ENCODE data around the gene NUPR1. TPM values are rescaled to one million over a fixed set of nuclear protein-coding genes. Genes with fewer than 3 reads are reported as not detected.

The NUPR1 gene
- polyA plus RNA-seq, 1 of the 3 experiments (the other 2 are of a cell fraction), result 0.61 TPM

DNA sequence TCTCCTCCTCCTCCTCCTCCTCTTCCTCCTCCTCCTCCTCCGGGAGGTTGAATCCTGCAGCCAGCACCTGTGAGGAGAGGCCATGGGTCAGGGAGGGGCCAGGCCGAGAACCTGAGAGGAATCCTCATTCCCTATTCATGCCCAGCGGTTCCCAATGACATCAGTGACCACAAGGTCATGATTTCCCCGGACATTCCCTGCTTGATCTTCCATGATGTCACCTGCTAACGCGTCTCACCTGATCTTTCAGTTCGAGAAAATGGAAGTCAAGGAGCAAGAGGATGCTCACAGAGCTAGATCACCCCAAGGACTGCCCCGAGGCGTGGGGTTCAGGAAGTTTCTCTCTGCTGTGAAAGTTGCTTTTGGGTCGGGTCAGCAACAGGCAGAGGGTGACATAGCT is 38.9 kb downstream of the NUPR1 start:
- no peaks in the 10 kb centered on the region for H3K79me2 ChIP-seq (ENCODE audit: insufficient read depth)
- H3F3A ChIP-seq (replicated peaks; ENCODE audit: insufficient read depth), result no peaks in the 10 kb centered on the region
- no peak for TF ChIP-seq ELF1 (IDR thresholded peaks at IDR 0.05)
- no peak for TF ChIP-seq POLR2AphosphoS5 (IDR thresholded peaks at IDR 0.05; ENCODE audit: low read depth, low read length)
- TF ChIP-seq NFIC (IDR thresholded peaks at IDR 0.05; ENCODE audit: borderline replicate concordance), result no peak
- no peak for TF ChIP-seq MXI1 (IDR thresholded peaks at IDR 0.05; ENCODE audit: low read depth, low read length)
- TF ChIP-seq, protein P1, sequence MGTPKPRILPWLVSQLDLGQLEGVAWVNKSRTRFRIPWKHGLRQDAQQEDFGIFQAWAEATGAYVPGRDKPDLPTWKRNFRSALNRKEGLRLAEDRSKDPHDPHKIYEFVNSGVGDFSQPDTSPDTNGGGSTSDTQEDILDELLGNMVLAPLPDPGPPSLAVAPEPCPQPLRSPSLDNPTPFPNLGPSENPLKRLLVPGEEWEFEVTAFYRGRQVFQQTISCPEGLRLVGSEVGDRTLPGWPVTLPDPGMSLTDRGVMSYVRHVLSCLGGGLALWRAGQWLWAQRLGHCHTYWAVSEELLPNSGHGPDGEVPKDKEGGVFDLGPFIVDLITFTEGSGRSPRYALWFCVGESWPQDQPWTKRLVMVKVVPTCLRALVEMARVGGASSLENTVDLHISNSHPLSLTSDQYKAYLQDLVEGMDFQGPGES (IDR thresholded peaks at IDR 0.05; ENCODE audit: low read depth, low read length), result no peak
- TF ChIP-seq EZH2phosphoT487 (IDR thresholded peaks at IDR 0.05; ENCODE audit: borderline replicate concordance, low read depth), result no peak
- TF ChIP-seq RCOR1 (IDR thresholded peaks at IDR 0.05; ENCODE audit: low read length), result no peak
- TF ChIP-seq EP300 (IDR thresholded peaks at IDR 0.05; ENCODE audit: borderline replicate concordance in 1 of 2, low read depth in 1 of 2, low read length in 1 of 2), result no peak
- TF ChIP-seq, protein P2, sequence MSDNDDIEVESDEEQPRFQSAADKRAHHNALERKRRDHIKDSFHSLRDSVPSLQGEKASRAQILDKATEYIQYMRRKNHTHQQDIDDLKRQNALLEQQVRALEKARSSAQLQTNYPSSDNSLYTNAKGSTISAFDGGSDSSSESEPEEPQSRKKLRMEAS (IDR thresholded peaks at IDR 0.05; ENCODE audit: low read depth), result no peak
- TF ChIP-seq RXRA (IDR thresholded peaks at IDR 0.05; ENCODE audit: borderline replicate concordance, low read depth), result no peak
- TF ChIP-seq JUND (IDR thresholded peaks at IDR 0.05), result no peak
- TF ChIP-seq TCF12 (IDR thresholded peaks at IDR 0.05), result no peak
- TF ChIP-seq, protein P3, sequence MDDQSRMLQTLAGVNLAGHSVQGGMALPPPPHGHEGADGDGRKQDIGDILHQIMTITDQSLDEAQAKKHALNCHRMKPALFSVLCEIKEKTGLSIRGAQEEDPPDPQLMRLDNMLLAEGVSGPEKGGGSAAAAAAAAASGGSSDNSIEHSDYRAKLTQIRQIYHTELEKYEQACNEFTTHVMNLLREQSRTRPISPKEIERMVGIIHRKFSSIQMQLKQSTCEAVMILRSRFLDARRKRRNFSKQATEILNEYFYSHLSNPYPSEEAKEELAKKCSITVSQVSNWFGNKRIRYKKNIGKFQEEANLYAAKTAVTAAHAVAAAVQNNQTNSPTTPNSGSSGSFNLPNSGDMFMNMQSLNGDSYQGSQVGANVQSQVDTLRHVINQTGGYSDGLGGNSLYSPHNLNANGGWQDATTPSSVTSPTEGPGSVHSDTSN (IDR thresholded peaks at IDR 0.05), result no peak
- TF ChIP-seq, protein P4, sequence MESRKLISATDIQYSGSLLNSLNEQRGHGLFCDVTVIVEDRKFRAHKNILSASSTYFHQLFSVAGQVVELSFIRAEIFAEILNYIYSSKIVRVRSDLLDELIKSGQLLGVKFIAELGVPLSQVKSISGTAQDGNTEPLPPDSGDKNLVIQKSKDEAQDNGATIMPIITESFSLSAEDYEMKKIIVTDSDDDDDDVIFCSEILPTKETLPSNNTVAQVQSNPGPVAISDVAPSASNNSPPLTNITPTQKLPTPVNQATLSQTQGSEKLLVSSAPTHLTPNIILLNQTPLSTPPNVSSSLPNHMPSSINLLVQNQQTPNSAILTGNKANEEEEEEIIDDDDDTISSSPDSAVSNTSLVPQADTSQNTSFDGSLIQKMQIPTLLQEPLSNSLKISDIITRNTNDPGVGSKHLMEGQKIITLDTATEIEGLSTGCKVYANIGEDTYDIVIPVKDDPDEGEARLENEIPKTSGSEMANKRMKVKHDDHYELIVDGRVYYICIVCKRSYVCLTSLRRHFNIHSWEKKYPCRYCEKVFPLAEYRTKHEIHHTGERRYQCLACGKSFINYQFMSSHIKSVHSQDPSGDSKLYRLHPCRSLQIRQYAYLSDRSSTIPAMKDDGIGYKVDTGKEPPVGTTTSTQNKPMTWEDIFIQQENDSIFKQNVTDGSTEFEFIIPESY (IDR thresholded peaks at IDR 0.05; ENCODE audit: borderline replicate concordance, low read depth), result no peak
- no peaks in the 10 kb centered on the region for H3K9me2 ChIP-seq
- H2AFZ ChIP-seq (ENCODE audit: low read depth), result no peak overlapping the region
- H3K9me3 ChIP-seq, result no peaks in the 10 kb centered on the region
- 55% methylated on average over 10 of the region's 10 CpGs for WGBS (ENCODE audit: low lambda C conversion rate)
- H3K27ac ChIP-seq (ENCODE audit: low read depth in 2 of 2, low read length in 1 of 2), result no peak overlapping the region
- H3K4me1 ChIP-seq (ENCODE audit: control insufficient read depth in 1 of 2, insufficient read depth in 2 of 2, low read depth in 1 of 2, low read length in 1 of 2), result no peaks in the 10 kb centered on the region
- H3K9ac ChIP-seq, result no peak overlapping the region
- POLR2A ChIA-PET, result no interaction called here
- no peak overlapping the region for H3K4me2 ChIP-seq
- CTCF ChIA-PET, result no interaction called here
- DNase-seq, result no peak
- H3K4me3 ChIP-seq (ENCODE audit: low read depth in 2 of 2, low read length in 1 of 2), result no peak overlapping the region
- H3K27me3 ChIP-seq (ENCODE audit: insufficient read depth), result no peaks in the 10 kb centered on the region
- no peaks in the 10 kb centered on the region for H3K36me3 ChIP-seq (replicated peaks in 1 of 2; ENCODE audit: control insufficient read depth in 1 of 2, insufficient read depth in 2 of 2, low read length in 1 of 2)
- no peaks in the 10 kb centered on the region for H4K20me1 ChIP-seq (ENCODE audit: insufficient read depth)

Measured in SK-N-SH (cell line).